PC-3 (cell line): ENCODE results near the gene CCDC28A. TPM values are rescaled to one million over a fixed set of nuclear protein-coding genes. Genes with fewer than 3 reads are reported as not detected.
"Not testable (repeated sequence)": the region's sequence is repeated elsewhere in the genome, so short reads cannot be mapped to it uniquely, and the experiment has no call there.

Experiments
- ATAC-seq: fragments of 200-7000 bp; cut with Tn5 transposase; 2 replicates; pipeline ENCODE4 v1.9.1; 2020; ENCODE audit warnings: mild to moderate bottlenecking, moderate library complexity
- BruUV-seq: library from RNA; stranded (reverse); fragments of 400-500 nt; replicated peaks from 2 replicates; lab custom pipeline; 2021; lab: Mats Ljungman, UMichigan
- CTCF ChIA-PET: fragments of 300-600 bp; sonication (Branson Sonifier 250); formaldehyde crosslinking; loops from one replicate; lab custom pipeline; 2022; ENCODE audit warnings: antibody characterized with exemption; lab: Charles Lee
- POLR2A ChIA-PET: fragments of 300-600 bp; sonication (Branson Sonifier 250); formaldehyde crosslinking; loops from one replicate; lab custom pipeline; 2022; ENCODE audit warnings: antibody characterized with exemption; ENCODE audit not compliant: unreplicated experiment; lab: Charles Lee
- DNase-seq: peaks from one replicate; pipeline ENCODE4 v3.0.0-alpha.2; 2015
- H2AFZ ChIP-seq: fragments of 300-600 bp; sonication (generic); 2 replicates; pipeline ENCODE4 v1.6.0; 2016; ENCODE audit warnings: antibody characterized with exemption, low read length
- H3F3A ChIP-seq: fragments of 300-600 bp; sonication (generic); one replicate; pipeline ENCODE4 v1.6.0; 2017; ENCODE audit warnings: antibody characterized with exemption, low read length, control low read depth, mild to moderate bottlenecking; ENCODE audit not compliant: unreplicated experiment
- H3K27ac ChIP-seq: fragments of 300-600 bp; sonication (generic); 2 replicates; pipeline ENCODE4 v1.5.1; 2016; ENCODE audit warnings: mild to moderate bottlenecking, low read length
- H3K27me3 ChIP-seq: fragments of 300-600 bp; sonication (generic); 2 replicates; pipeline ENCODE4 v1.6.1; 2016; ENCODE audit warnings: low read length, mixed read lengths
- H3K36me3 ChIP-seq: fragments of 300-600 bp; sonication (generic); 2 replicates; pipeline ENCODE4 v1.6.1; 2016; ENCODE audit warnings: low read depth, mixed run types, low read length, mixed read lengths
- H3K4me1 ChIP-seq: fragments of 300-600 bp; sonication (generic); 2 replicates; pipeline ENCODE4 v1.5.1; 2016; ENCODE audit warnings: low read length; ENCODE audit not compliant: insufficient read depth
- H3K4me2 ChIP-seq: fragments of 300-600 bp; sonication (generic); 2 replicates; pipeline ENCODE4 v1.6.0; 2016; ENCODE audit warnings: low read length
- H3K4me3 ChIP-seq: fragments of 300-600 bp; sonication (generic); 2 replicates; pipeline ENCODE4 v1.5.1; 2016; ENCODE audit warnings: mild to moderate bottlenecking, low read length, mixed read lengths
- H3K79me2 ChIP-seq: fragments of 300-600 bp; sonication (generic); 2 replicates; pipeline ENCODE4 v1.6.1; 2017; ENCODE audit warnings: low read length, mixed read lengths
- H3K9ac ChIP-seq: fragments of 300-600 bp; sonication (generic); 2 replicates; pipeline ENCODE4 v1.6.0; 2016; ENCODE audit warnings: mild to moderate bottlenecking, low read length
- H3K9me2 ChIP-seq: fragments of 300-600 bp; sonication (generic); replicated peaks from 2 replicates; pipeline ENCODE4 v1.6.1; 2016; ENCODE audit warnings: mixed run types, low read length, mixed read lengths
- H3K9me3 ChIP-seq: fragments of 300-600 bp; sonication (generic); 2 replicates; pipeline ENCODE4 v1.6.1; 2016; ENCODE audit warnings: low read length, mixed read lengths
- H4K20me1 ChIP-seq: fragments of 300-600 bp; sonication (generic); 2 replicates; pipeline ENCODE4 v1.6.1; 2016; ENCODE audit warnings: low read length, mixed read lengths
- CTCF ChIP-seq: fragments of 300-600 bp; sonication (generic); conservative IDR thresholded peaks from 2 replicates; pipeline ENCODE4 v1.5.1; 2017; ENCODE audit warnings: antibody characterized with exemption, low read depth, mild to moderate bottlenecking, low read length
- EZH2 ChIP-seq: fragments of 300-600 bp; sonication (generic); IDR thresholded peaks from one replicate; pipeline ENCODE4 v1.6.1; 2017; ENCODE audit warnings: antibody characterized with exemption, mild to moderate bottlenecking, low read length; ENCODE audit not compliant: unreplicated experiment
- EZH2phosphoT487 ChIP-seq: fragments of 300-600 bp; sonication (generic); IDR thresholded peaks from 2 replicates; pipeline ENCODE4 v1.6.1; 2018; ENCODE audit warnings: mild to moderate bottlenecking, antibody characterized with exemption, low read length, borderline replicate concordance
- intact Hi-C: fragments of 100-400 bp; cut with micrococcal nuclease; formaldehyde crosslinking; loops from 2 replicates; pipeline ENCODE4 v1.9.0; 2023
- total RNA-seq: library from RNA; depleted of rRNA; stranded (reverse); fragments of >200 nt; gene quantifications from 2 replicates; pipeline ENCODE4 v1.2.3, GENCODE V29; 2014

The CCDC28A gene
- total RNA-seq, 1 experiment from 2014 or later = 5.8 TPM

GRCh38 chr6:138728662-138729061 lies 44.9 kb upstream of the CCDC28A start:
- Histone ChIP-seq H3K9ac (no peak overlapping the region), H3K36me3 (no peaks in the 10 kb centered on the region), H3K4me3 (no peak overlapping the region), H4K20me1 (no peaks in the 10 kb centered on the region), H3F3A (no peaks in the 10 kb centered on the region), H3K4me1 (no peaks in the 10 kb centered on the region), H3K9me3 (no peaks in the 10 kb centered on the region), H3K9me2 (no peaks in the 10 kb centered on the region), H3K27ac (no peak overlapping the region), H3K79me2 (no peaks in the 10 kb centered on the region), H2AFZ (no peak overlapping the region), H3K27me3 (no peaks in the 10 kb centered on the region), H3K4me2 (no peak overlapping the region)
- ATAC-seq = no peak
- no peak for TF ChIP-seq EZH2
- no peak for TF ChIP-seq EZH2phosphoT487
- no peak for TF ChIP-seq CTCF
- no TSS peak for BruUV-seq
- DNase-seq = no peak
- intact Hi-C loops = no loop called here
- ChIA-PET CTCF (no interaction called here), POLR2A (no interaction called here)

- H3K9me3 ChIP-seq, intact Hi-C loops, H3K4me2 ChIP-seq, H3K4me1 ChIP-seq, H2AFZ ChIP-seq, H3K9ac ChIP-seq, CTCF ChIA-PET, H3K9me2 ChIP-seq, DNase-seq, ATAC-seq, H3K27ac ChIP-seq, H3F3A ChIP-seq, H4K20me1 ChIP-seq, H3K36me3 ChIP-seq, H3K27me3 ChIP-seq, H3K79me2 ChIP-seq, BruUV-seq, POLR2A ChIA-PET, H3K4me3 ChIP-seq: not testable (repeated sequence)
Observed at GRCh38 chr6:138730037-138730436, 43.5 kb upstream of the CCDC28A start.

GRCh38 chr6:138734585-138734984 lies 39.0 kb upstream of the CCDC28A start:
- Histone ChIP-seq H4K20me1 (no peaks in the 10 kb centered on the region), H3K4me1 (no peaks in the 10 kb centered on the region), H3K27ac (no peak overlapping the region), H3K4me2 (no peak overlapping the region), H3K9me2 (no peaks in the 10 kb centered on the region), H3K9ac (no peak overlapping the region), H3K36me3 (no peaks in the 10 kb centered on the region), H3K9me3 (no peaks in the 10 kb centered on the region), H3F3A (no peaks in the 10 kb centered on the region), H3K4me3 (no peak overlapping the region), H2AFZ (no peak overlapping the region), H3K79me2 (no peaks in the 10 kb centered on the region), H3K27me3 (no peaks in the 10 kb centered on the region)
- ATAC-seq (no peak), DNase-seq (no peak)
- intact Hi-C loops = no loop called here
- BruUV-seq = no TSS peak
- TF ChIP-seq EZH2phosphoT487 (no peak), EZH2 (no peak), CTCF (no peak)
- ChIA-PET CTCF (no interaction called here), POLR2A (no interaction called here)
